ENCODE data around the gene THAP10.
A peak's percentile ranks its signal among the peaks of the same experiment; 100 is the strongest.
"Not testable (repeated sequence)": the region's sequence is repeated elsewhere in the genome, so short reads cannot be mapped to it uniquely, and the experiment has no call there.

The THAP10 gene

DNA sequence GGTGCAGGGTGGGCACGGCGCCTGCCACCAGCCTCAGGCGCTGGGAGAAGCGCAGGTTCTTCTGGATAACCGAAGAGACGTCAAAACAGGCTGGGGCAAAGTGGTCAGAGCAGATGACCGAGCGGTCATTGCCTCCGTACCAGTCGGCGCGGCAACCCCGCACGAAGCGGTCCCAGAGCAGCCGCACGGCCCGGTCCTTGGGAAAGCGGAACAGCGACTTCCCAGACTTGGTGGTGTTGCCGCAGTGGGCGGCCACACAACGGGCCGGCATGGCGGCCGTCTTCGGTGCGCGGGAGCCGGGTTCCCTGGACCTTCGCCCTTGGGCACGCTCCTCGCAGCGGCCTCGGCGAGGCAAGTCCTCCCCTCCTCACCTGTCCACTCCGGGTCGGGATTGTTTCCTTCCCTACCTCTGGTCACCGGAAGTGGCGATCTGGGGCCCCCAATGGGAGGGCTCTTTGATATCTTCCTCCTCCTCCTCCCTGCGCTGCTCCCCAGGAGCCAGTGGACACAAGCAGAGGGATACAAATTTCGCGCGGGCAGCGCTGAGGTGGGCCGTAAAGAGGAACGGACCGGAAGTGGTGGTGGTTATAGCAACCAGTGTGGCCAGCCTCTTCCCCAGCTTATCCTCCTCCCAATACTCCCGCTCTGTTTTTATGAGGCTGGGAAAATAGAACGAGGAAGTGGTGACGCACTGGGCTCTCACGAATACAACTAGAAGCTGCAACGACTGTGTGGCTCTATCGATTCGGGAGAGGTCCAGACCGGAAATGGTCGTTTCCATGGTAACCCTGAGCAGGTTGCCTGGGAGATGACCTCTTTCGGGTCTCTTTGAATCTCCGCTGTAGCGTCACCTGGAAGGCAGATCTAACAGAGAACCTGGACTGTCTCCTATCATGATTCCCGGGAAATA is at the start of gene THAP10, which contains the start of gene LRRC49:
Gene THAP10, minus strand, starts transcription at position 432 of the 910 bp plus-strand sequence. Its CDS starts 161 bp downstream, at position 271.
Gene LRRC49, plus strand, starts transcription at position 825 of the 910 bp plus-strand sequence. Its CDS starts 69 bp downstream, at position 894.
- peak; percentile 21 to 99 (median 87) for DNase-seq

DNA sequence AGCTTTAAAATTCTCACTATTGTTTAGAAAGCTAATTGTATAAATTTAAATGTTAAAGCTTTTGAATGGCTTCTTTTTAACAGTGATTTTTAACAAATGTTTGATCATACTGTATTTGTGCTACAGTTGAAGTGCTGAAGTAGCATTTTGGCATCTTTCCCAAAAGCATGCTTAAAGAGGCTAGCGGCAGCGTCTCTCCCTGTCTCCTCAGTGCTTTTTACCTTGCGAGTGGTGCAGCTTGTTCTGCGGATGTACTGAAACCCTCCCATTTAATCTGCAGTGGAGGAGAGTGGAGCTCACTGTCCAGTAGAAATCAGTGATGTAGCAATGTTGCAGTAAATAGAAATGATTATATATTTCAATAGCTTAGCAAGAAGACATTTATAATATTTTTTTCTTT is 44.1 kb upstream of the THAP10 start:
- DNase-seq: peak in 1 of 14 donors; percentile 71

DNA sequence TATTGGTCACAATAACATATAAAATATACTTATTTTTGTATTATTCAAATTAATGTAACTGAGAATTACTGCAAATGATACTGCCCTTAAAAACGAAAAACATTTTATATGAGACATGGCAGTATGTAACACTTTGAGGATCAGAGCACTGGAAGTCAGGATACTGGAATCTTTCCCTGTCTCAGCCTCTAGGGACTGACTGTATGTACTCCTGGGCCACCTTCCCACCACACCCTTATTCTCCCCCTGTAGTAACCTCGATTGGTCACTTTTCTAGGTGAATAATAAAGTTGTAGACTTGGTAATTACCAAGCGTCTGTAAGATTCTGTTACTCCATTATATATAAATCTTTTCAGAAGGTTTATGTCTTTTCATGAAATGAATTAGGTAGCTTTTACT is 43.4 kb upstream of the THAP10 start:
- DNase-seq: no peak

DNA sequence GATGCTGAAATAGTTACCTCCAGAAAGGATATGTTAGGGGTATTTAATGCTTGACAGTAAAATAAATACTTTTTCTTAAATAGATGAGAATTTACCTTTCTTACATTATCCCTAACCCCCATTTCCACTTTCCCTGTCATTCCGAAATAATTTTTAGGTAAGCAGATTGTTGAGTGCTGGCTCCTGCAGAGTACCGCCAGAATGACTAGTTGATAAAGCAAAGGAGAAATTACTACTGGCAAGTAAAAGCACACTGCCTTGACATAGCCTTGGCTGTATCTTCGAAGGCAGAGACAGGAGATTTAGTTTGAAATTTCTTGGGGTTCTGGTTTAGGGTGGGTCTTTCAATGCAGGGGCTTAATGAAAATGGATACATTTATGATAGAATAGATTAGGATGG is 41.2 kb upstream of the THAP10 start:
- peak in 1 of 14 donors; percentile 37 for DNase-seq

DNA sequence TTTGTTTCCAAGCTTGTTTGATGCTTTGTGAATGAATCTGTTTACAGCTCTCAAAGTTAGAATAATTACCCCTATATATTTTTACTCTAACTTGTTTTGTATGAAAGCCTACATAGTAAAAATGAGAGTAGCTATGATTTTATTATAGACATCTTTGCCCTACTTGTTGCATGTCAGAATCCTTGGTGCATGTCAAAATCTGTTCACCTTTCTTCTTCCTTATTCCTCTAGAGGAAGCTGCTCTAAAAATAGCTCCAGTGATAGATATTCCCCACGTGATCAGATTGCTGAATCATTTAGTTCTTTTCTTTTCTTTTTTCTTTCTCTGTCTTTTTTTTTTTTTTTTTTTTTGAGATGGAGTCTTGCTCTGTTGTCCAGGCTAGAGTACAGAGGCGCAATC is 40.2 kb upstream of the THAP10 start:
- DNase-seq: no peak

DNA sequence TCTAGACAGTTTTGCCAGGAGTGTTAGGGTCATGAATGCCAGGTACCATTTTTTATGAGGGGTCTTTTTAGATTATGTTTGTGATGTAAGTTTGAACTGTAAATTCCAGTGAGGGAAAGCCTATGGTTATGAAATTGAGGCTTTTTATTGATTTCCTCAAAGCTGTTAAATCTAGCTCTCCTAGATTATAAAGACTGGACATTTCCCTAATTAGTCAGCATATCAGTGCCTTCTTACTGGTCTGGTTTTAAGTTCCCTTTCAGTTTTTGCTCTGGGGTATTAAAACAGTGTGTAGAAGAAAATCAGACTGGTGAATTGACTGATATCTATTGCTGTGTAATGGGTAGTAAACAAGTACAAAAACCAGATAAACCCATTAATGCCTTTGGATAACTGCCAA is 39.6 kb upstream of the THAP10 start:
- DNase-seq: no peak

DNA sequence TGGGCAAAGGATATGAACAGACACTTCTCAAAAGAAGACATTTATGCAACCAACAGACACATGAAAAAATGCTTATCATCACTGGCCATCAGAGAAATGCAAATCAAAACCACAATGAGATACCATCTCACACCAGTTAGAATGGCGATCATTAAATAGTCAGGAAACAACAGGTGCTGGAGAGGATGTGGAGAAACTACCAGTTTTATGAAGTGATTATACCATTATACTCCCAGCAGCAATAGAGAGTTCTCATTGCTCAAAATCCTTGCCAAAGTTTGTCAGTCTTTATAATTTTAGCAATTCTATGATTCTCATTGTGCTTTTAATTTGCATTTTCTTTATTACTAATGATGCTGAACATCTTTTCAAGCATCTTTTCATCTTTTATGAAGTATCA is 34.7 kb upstream of the THAP10 start:
- DNase-seq: not testable (repeated sequence)

DNA sequence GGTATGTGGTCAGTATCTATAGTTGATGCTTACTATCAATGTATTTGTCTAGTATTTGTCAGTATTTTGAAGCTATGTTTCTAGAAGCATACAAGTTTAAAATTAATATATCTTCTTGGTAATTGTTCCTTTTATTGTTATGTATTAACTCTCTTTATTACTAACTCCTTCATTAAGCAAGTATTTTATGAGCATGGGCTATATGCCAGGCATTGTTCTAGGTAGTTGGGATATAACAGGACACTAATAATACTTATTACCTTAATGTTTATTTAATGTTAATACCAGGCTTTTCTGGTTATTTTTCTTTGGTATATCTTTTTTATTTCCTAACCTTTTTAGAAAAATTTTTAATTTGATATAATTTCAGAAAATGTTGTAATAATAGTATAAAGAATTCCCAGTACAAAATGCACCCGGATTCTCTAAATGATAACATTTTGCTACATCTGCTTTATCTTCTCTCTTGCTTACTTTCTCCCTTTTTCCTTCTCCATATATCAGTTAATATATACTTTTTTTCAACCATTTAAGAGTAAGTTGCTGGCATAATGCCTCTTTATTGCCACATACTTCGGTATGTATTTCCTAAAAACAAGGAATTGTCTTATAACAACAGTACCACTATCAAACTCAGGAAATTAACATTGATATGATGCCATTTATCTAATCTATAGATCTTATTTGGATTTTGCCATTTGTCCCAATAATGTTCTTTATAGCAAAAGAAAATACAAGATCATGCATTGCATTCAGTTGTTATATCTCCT is 31.3 kb upstream of the THAP10 start:
- no peak for DNase-seq

DNA sequence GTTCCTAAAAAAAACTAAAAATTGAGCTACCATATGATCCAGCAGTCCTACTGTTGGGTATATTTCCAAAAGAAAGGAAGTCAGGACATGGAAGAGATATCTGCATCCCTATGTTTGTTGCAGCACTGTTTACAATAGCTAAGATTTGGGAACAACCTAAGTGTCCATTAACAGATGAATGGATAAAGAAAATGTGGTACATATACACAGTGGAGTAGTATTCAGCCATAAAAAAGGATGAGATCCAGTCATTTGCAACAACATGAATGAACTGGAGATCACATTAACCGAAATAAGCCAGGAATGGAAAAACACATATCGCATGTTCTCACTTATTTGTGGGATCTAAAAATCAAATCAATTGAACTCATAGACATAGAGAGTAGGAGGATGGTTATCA is 29.9 kb upstream of the THAP10 start:
- no peak for DNase-seq

DNA sequence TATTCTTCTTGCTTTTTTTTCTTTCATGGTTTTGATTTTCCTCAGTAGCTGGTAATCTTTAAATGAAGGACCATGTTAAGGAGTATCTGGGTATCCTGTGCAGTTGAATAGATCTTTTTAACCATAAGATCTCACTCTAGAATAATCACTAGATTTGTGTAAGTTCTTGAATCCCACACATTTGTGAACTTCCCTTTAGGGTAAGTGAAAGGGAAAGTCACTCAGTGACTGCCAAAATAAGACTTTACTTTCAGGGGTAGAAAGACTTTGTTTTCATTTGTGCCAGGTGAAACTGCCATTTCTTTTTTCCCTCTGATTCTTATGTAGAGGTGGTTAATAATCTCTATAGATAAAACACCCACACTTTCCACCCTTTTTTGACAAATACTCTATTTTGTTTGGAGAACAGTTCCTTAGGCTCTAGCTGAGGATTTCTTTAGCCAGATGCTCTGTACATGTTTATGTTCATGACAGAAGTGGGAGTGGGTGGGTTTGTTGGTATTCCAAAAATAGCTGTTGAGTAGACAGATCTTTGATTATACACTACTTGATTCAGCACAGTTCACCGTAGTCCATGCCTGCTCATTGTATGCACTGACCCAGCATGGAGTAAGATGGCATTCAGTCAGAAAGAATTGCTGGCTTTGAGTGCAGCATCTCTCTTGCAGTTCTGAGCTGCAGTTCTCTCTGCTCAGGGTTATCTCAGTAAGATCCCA is 28.9 kb upstream of the THAP10 start:
- no peak for DNase-seq

DNA sequence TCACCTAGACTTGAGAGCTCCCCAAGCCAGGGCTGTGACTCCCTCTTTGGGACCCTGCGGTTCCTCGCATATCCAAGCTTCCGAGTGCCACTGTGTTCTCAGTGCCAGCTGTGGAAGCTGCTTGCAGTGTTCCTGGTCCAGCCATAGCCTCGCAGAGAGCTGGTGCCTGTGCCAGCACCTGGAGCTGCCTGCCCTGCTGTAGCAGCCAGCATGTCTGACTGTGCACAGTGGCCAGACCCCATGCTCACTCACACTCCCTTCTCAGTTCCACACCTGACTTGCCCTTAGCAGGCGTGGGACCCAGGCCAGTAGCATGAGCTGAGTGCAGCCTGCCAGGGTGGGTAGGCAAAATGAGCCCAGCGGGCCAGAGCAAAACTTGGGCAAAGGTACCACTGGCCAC is 25.7 kb upstream of the THAP10 start:
- DNase-seq: no peak

DNA sequence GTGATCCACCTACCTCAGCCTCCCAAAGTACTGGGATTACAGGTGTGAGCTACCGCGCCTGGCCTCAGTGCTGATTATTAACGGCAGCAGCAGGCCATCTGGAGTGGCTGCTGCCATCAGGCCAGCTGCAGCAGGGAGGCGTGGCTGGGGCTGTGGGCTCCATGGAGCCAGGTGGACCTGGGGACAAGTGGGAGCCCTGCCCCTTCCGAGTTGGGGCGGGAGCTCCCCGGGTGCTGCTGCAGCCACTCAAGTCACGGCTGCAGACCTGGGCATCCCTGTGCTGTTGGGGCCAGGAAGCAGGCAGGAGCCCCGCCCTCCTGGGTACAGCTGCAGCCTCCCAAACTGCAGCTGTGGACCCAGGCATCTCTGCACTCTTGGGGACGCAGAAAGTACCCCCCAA is 24.3 kb upstream of the THAP10 start:
- DNase-seq: no peak

DNA sequence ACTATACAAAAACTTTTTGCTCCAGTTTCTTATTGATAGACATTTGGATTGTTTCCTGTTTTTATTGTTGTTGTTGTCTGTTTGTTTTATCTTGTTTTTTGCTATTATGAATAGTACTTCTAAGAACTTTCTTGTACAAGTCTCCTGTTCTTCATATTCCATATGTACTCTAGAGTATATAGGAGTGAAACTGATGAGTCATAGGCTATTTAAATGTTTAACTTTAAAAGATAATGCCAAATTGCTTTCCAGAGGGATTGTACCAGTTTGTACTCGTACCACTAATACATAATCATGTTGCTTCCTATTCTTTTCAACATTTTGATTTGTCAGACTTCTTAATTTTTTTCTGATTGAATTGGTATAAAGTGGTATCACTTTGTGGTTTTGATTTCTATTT is 20.0 kb upstream of the THAP10 start:
- DNase-seq: no peak

DNA sequence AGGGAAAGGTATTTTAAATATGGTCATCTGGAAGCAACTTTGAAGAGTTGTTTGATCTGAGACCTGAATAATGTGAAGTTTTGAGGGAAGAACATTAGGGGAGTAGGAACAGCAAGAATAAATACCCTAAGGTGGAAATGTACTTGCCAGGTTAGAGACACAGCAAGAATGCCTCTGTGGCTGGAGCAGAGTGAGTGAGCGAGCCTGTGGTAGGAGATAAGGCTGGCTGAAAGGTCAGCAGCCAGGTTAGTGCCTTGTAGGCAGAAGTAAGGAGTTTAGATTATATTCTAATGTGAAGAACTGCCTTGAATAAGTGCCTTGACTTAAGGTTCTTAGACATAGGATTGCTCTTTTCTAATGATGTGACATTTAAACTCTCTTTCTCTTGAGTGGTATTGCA is 18.7 kb upstream of the THAP10 start:
- no peak for DNase-seq

DNA sequence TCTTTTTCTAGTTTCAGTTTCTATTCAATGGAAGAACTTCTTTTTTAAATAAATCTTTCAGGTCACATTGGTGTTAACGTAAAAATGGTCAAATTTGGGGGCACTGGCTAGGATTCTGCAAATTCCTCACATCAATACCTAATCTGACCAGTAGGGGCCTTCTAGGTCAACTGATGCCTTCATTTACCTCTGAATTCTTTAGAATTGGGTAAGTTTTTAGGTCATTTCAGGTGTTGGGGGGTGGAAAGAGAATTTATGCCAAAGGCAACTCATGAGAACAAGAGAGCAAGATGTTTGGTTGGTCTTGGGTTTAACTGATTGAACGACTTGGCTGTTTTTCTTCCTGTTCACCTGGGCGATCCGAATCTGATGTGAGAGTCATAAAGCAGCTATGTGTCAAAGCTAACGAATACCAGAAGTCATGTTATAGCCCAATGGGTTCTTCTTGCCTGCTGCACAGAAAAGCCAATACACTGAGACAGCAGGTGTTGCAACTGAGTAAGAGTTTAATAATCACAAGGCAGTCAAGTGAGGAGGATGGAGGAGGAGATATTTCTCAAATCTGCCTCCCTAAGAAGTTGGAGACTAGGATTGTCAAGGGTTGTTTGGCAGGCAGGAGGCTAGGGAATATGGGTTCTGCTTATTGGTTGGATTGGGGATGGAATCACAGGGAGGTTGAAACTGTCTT is 15.7 kb upstream of the THAP10 start:
- DNase-seq: no peak

DNA sequence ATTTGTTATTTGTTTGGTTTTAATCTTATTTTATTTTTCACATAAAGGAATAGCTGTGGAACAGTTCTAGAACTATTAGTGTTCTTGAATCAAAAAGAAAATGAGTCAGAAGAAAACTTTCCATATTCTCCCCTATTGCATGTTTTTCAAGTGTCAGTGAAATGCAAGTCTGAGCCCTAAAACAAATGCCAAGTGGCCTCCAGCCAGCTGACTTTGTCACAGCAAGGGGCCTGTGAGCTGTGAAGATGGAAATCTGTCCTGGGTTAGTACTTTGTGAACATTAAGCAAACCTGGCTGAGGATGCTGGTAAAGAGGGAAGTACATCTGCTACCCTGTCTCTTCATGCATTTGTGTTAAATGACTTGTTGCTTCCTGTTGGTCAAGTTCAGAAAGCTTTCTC is 14.6 kb upstream of the THAP10 start:
- DNase-seq: peak in 2 of 14 donors; percentile 5 to 18

DNA sequence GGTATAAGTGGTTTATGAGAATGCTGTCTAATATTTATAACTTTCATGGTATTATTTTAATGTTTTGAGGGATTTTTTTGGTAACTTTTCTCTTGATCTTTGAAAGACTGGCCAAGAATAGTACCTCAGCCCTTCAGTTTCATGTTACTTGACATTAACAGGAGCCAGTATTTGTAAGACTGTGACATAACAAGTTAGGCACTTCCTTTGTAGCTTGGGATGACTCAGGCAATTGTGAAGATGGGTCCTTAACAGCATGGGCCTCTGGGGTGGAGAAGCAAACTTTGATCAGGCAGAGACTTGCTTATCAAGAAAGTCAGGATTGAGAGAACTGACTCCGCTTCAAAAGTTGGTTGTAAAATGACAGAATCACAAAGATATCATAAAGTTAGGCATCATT is 9.9 kb upstream of the THAP10 start:
- no peak for DNase-seq

DNA sequence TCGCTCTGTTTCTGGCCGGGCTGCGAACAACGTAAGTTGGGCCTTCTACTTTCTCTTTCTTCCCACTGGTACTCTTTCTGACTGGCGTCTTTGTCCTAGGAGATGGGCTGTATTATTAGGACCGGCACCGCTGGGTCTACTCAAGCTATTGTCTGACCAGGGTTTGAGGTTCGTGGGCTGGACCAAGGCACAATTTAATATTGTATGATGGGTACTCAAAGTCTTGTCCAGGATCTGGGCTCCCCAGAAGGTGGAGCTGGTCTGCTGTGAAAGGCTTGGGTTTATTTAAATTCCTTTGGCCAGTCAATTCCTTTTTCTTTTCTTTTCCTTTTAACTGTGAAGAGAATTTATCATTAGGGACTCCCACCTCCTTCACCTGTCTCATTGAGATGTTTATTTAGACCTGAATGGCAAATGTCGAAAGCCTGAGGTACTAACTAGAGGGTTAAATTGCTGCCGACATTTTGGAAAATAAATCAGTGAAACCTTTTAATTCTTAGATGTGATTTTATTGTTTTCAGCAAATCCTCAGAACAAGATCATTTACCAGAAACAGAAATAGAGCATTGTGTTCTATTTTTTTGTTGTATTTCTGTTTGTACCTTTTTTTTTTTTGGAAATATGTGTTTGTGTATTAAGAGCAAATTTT is 803 bp upstream of the THAP10 start:
- peak in 1 of 14 donors; percentile 90 for DNase-seq

DNA sequence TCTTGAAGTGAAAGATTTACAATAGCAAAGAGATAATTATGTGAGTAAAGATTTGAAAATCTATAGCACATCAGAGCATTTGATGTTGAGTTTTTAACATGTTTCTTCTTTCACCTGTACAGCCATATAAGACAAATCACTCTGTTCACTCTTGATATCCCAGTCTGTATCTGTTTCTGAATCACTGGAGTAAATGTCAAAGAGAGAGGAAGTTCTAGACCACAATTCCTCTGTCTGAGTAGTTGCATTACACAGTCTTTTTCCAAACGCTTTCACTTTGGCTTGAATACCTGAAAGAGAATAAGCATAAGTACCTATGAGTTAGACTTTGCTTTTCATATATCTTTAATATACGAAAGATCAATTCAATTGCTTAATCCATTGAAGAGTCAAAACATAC is 9.9 kb downstream of the THAP10 start:
- no peak for DNase-seq

DNA sequence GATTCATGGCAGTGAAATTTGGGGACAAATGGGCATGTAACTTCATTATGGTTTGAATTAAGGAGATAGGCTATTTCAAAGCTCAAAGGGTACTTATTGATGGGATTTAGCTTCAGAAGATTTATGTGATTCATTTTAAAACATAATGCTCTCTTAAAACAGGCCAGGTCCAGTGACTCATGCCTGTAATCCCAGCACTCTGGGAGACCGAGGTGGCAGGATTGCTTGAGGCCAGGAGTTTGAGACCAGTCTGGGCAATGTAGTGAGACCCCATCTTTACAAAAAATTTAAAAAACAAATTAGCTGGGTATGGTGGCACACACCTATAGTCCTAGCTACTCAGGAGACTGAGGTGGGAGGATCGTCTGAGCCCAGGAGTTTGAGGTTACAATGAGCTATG is 11.5 kb downstream of the THAP10 start:
- no peak for DNase-seq

DNA sequence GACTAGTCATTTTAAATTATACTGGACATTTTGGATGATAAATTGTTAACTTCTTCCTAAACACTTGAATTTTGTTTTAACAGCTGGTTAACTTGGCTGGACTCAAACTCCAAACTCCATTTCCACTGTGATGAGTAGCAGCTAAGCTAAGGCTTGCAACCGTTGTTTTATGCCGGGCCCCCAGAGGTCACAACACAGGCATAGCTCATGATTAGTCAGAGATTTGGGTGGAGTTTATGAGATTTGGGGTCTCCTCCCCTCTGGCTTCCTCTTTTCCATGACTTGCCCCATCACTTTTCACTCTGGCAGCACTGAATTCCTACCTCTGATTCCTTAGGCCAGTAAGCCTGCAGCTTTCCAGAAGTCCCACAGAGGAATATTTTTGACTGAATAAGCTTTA is 12.8 kb downstream of the THAP10 start:
- DNase-seq: no peak

DNA sequence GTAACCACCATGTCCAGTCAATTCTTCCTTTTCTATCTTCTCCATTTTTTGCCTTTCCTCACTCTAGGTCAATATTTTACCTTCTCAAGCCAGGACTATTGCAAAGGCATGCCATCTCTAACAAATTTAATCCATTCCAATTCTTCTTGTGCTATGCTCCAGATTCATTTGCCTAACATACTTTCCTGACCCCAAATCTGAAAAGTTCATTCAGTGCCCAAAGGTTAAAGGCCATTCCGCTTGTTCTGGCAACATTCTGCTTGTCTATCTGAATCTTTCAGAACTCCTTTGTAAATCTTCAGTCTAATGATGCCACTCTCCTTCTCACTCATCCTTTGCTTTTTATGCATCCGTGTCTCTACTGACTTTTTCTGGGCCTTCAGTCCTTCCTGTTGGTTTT is 15.6 kb downstream of the THAP10 start:
- no peak for DNase-seq

All from C1 segment of cervical spinal cord (tissue), 14 donors.